HG02840 (cell line): ENCODE measurements around the gene LHB.
"Not testable (repeated sequence)": the region's sequence is repeated elsewhere in the genome, so short reads cannot be mapped to it uniquely, and the experiment has no call there.

Experiments used
- ATAC-seq: cut with Tn5 transposase; IDR thresholded peaks from one replicate; pipeline ENCODE4 v1.9.1; 2021; ENCODE audit warnings: mild to moderate bottlenecking, moderate library complexity, moderate number of reproducible peaks; ENCODE audit not compliant: unreplicated experiment, low FRiP score

LHB gene

DNA sequence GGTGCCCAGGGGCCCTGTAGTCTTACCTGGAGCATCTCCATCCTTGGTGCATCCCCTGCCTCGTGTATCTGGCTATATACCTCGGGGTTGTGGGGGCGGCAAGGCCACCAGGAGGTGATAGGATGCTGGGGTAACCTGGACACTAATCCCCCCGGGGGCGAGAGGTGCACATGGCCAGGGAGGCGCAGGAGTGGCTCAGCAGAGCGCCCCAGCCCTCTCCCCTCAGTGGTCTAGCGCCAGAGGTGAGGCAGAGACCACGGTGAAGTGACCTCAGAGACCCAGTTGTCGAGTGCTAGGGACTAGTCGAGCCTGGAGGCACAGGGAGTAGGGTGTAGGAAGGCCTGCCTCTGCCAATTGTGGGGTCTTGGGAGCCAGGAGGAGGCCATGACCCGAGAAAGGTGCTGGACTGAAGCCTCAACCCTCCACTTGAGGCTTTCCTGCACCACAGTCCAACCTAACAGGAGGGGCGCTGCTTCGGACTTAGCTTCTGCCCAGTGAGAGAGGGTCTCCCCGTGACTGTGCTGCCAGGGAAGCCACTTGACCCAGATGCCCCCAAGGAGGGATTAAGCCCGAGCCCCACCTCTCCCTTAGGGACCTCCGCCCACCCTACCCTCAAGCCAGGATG, at the start of gene LHB:
TSS of gene LHB (minus strand) at position 51 of the 625 bp plus-strand sequence. CDS start at position 41, 10 bp downstream.
- no peak for ATAC-seq

DNA sequence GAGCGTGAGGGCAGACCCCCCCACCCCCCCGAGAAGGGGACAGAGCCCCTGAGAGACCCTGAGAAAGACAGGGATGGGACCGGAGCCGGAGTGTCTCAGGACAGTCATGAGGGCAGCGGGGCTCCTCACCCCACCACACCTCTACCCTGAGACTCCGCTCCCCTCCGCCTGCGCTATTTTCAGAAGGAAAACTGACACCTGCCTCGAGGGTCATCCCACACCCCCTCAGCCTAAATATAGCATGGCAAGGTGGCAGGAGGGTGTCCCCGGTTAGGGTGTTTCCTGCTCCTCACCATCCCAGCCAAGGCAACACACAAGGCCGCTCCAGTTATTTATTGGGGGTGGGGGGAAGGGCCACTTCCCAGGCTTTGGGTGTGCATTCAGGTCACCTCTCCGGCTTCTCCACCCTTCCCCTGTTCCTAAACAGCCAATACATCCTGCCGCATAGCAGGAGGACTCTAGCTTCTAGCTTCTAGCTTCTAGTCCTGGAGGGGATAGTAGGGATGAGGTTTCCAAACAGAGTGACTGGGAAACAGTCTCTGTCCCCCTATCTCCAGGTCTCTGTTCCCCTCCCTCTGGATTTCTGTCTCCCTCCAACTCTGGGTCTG, 49.1 kb upstream of the LHB start:
- no peak for ATAC-seq

DNA sequence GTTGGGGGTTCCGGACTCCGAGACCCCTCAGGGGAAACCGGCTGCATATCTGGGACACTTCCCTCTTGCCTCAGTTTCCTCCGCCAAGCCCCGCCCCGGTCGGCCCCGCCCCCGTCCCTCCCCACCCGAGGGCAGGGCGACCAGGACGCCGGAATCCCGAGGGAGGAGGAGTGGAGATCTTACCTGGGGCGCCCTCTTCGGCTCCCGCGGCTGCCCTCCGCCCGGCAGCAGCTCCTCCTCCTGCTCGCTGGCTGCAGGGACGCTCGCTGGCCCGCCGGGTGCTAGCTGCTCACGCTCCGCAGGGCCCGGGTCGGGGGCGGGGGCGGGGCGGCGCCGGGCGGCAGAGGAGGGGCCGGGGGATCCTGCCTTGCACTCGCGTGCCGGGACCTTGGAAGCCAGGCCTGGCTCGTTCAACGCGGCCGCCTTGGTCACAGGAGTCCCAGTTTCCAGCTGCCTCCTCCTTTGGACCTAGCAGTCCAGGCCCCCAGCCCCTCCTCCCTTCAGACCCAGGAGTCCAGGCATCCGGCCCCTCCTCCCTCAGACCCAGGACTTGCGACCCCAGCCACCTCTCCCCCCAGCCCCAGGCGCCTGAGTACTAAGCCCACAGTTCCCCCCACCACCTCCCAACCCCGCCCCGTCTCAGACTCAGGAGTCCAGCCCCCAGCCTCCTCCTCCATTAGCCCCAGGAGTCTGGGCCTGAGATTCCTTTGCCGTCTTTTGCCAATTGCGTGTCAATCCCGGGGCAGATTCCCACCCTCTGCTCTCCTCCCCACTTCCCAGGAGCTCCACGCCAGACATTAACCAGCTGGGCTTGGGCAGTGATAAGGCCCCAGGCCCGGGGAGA, 48.1 kb upstream of the LHB start, which contains the start of gene NTF4:
TSS of gene NTF4 (minus strand) at position 51 of the 844 bp plus-strand sequence. CDS start 2,821 bp downstream, outside the sequence.
- ATAC-seq: no peak

DNA sequence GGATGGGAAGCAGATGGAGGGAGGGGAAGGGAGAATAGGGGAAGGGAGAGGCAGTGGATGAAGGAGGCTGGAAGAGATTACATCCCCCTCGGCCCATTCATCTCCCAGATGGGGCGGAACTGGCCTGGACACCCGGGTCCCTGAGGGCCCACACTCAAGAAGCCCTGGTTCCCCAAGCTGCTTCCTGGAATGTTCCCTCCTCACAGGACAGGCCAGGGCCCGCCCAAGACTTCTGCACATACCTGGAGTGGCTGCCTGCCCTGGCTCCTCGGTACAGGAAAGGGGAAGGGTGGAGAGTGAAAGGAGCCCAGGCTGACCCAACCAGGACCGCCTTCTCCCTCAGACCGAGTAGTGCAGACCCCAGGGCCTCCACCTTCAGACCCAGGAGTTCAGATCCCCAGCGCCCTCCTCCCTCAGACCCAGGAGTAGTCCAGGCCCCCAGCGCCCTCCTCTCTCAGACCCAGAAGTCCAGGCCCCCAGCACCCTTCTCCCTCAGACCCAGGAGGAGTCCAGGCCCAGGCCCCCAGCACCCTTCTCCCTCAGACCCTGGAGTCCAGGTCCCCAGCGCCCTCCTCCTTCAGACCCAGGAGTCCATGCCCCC, 47.2 kb upstream of the LHB start:
- no peak for ATAC-seq

DNA sequence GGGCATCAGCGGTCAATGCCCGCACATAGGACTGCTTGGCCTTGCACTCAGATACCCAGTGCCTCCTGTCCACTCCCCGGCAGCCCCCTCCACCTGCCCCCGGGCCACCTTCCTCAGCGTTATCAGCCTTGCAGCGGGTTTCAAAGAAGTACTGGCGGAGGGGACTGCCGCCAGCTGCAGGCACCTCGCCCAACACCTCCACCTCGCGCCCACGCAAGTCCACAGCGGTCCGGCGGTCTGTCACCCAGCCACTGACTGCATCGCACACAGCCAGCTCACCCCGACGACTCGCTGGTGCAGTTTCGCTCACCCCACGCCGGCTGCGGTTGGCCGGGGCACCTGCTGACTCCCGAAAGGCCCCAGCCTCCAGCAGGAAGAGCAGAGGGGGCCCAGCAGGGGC, 44.6 kb upstream of the LHB start:
- ATAC-seq: no peak

DNA sequence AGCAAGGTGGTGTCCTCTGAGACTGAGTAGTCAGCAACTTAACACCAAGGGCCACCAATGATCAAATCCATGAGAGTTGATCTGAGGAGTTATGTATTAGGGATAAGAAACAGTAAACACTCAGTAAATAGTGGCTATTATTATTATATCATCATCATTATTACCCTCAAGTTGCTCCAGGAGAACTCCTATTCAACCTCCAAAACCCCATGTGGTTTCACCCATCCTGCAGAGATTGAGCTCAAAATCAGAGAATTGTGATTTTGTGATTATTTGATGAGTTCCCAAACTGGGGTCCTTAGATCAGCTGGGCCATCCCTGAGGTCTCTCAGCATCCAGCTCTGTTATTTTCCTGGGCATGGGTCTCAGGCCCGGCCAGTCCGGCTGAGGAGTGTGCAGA, 44.1 kb upstream of the LHB start:
- ATAC-seq: no peak

DNA sequence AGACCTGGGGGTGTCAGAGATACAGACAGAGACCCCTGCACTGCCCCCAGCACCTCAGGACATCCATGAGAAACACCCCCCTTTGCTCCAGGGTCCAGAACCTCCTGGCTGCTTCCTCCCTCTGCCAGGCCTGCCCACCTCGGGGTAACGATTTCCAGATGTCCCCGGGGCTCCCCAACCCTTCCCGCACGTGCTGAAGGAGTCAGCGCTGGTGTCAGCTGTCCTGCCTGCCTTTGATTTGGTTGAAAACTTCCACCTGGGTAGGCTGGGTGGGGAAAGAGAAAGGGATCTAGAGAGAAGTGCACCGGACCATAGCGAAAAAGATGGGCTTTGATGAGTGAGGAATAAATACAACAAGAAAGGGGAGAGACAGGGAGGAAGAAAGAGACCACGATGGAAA, 42.2 kb upstream of the LHB start:
- no peak for ATAC-seq

DNA sequence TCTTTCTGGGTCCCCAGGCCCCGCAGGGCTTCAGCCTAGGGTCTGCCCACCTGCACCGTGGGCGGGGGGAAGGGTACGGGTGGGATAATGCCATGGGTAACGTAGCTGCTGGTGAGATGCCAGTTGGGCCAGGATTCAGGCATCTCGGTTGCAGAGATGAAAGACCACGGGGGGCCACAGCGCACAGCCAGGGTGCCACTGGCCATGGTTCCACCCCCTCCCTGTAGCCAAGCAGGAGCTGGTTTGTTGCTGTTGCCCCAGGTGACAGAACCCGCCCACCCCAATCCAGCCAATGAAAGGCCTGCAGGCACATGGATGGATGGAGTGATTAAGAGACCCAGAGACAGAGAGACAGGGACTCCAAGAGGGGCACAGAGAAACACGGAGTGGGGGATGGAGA, 41.7 kb upstream of the LHB start:
- no peak for ATAC-seq

DNA sequence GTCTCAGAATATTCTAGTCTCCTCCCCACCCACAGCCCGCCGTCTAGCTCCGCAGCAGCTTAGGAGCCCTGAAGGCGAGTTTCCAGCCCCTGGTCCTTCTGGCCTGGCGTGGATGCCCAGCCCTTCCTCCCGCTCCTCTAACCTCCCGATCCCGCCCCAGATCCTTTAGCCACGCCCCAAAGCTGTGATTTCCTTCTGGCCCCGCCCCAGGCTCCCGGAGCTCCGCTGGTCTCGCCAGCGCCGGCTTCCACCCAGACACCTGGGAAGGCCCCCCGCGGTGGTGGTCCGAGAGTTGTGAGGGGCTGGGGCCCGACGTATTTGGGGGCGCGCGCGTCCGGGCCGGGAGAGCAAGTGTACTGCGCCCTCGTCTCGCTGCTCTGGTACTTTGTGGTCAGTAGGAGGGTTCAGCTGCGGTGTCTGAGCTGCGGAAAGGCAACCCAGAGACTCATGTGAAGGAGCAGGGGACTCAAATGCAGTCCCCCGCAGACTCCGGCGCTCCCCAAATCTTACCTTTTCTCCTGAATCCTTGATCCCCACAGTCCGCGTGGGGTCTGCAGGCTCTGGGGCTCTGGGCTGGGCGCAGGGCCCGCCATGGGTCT, 40.8 kb upstream of the LHB start, which contains the start of gene CGB7:
TSS of gene CGB7 (minus strand) at position 114 of the 599 bp plus-strand sequence. CDS start 2,374 bp downstream, outside the sequence.
- ATAC-seq: no peak

DNA sequence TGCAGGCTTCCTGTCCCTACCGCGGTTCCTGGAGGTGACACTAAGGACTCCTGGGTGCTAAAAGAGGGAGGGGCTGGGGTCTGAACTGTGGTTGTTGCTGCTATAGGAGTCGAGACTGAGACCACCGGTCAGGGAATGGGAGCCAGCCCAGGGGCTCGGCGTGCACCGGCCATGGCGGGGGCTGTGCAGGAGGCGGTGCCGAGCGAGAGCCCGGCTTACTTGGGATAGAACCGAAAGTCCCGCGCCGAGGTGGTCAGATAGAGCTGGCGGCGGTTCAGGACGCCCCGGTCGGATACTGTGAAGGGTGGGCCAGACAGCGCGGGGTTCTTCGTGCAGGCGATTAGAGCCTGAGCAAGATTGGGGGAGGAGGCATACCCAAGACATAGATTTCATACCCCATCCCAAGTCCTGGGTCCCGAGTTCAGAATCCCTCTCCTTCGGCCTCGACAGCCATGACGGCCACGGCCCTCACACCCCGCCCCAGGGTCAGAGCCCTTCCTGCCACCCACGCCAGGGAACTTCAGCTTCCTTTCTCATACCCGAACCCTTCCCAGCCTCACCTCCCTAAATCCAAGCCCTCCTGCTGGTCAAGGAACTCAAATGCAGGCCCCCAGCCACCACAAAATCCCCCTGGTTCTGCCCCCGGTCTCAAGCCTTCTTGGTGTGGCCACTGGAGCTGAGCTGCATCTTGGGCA, 40.2 kb upstream of the LHB start:
- ATAC-seq: not testable (repeated sequence)

DNA sequence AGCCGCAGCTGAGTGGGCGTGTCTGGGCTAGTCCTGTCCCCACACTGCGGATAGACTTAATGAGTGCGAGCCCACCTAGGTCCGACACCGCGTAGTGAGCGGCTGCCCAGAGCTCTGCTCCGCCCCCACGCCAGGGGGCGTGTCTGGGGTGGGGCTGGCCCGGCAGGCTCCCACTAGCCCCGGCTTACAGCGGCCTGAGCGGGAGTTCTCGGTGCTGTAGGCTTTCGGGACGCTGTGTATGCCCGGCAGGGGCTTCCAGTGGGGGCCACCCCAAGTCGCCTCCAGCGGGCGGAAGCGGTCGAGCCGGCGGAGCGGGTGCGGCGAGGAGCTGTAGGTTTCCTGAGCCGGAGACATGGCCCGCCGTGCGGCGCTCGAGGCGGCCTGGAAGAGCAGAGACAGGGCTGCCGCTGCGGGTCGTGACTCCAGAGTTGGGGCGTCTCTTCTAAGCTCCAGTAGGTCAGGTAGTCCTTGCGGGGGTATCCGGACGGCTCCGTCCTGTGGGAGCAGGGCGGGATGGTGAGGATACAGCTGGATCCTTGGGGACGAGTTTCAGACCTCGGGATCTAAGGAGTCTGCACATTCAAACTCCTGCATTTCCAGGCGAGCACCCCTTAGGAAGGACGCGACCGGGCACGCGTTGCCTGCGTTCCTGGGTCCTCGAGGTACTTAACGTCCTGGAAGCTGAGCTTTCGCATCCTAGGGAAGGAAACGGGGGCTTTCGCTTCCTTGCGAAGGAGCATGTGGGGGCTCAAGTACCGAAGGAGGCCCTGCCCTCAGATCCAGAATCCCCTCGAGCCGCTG, 39.4 kb upstream of the LHB start:
- no peak for ATAC-seq

DNA sequence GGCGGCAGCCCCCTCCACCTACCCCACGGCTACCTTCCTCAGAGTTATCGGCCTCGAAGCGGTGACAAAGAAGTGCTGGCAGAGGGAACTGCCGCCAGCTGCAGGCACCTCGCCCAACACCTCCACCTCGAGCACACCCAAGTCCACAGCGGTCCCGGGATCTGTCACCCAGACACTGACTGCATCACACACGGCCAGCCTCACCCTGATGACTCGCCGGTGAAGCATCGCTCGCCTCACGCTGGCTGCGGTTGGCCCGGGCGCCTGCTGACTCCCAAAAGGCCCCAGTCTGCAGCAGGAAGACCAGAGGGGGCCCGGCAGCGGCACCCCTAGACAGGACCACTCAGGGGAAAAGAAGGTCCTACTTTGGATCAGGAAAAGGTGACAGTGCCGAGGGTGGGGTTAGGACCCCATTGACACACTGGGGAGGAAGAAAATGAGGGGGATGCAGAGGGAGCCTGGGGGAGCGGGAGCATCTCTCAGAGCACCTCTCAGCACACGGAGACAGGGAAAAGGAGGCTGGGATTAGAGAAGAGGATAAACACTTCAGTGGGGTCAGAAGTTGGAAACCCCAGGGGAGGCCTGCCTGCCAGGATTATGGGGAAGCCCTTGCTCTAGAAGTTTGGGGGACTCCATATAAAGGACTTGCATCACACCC, 33.6 kb upstream of the LHB start:
- not testable (repeated sequence) for ATAC-seq

DNA sequence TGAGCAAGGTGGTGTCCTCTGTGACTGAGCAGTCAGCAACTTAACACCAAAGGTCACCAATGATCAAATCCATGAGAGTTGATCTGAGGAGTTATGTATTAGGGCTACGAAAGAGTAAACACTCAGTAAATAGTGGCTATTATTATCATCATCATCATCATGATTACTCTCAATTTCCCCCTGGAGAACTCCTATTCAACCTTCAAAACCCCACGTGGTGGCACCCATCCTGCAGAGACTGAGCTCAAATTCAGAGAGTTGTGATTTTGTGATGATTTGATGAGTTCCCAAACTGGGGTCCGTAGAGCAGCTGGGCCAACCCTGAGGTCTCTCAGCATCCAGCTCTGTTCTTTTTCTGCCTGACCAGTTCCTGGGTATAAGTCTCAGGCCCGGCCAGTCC, 32.9 kb upstream of the LHB start:
- ATAC-seq: not testable (repeated sequence)

DNA sequence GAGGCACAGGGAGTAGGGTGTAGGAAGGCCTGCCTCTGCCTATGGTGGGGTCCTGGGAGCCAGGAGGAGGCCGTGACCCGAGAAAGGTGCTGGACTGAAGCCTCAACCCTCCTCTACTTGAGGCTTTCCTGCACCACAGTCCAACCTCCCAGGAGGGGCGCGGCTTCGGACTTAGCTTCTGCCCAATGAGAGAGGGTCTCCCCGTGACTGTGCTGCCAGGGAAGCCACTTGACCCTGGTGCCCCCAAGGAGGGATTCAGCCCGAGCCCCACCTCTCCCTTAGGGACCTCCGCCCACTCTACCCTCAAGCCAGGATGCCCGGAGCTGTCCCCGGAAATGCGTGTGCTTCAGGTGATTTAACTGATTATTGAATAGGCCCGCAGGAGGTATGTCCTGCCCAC, 32.1 kb upstream of the LHB start, which contains the start of gene CGB8:
TSS of gene CGB8 (minus strand) at position 101 of the 400 bp plus-strand sequence. CDS start 372 bp downstream, outside the sequence.
- not testable (repeated sequence) for ATAC-seq

DNA sequence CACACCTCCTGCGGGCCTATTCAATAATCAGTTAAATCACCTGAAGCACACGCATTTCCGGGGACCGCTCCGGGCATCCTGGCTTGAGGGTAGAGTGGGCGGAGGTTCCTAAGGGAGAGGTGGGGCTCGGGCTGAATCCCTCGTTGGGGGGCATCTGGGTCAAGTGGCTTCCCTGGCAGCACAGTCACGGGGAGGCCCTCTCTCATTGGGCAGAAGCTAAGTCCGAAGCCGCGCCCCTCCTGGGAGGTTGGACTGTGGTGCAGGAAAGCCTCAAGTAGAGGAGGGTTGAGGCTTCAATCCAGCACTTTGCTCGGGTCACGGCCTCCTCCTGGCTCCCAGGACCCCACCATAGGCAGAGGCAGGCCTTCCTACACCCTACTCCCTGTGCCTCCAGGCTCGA, 26.7 kb upstream of the LHB start, which contains the start of gene CGB5:
TSS of gene CGB5 (plus strand) at position 301 of the 400 bp plus-strand sequence. CDS start 362 bp downstream, outside the sequence.
- not testable (repeated sequence) for ATAC-seq

DNA sequence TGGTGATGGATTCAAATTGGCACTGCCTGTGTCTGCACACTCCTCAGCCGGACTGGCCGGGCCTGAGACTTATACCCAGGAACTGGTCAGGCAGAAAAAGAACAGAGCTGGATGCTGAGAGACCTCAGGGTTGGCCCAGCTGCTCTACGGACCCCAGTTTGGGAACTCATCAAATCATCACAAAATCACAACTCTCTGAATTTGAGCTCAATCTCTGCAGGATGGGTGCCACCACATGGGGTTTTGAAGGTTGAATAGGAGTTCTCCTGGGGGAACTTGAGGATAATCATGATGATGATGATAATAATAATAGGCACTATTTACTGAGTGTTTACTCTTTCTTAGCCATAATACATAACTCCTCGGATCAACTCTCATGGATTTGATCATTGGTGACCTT, 25.8 kb upstream of the LHB start:
- not testable (repeated sequence) for ATAC-seq

DNA sequence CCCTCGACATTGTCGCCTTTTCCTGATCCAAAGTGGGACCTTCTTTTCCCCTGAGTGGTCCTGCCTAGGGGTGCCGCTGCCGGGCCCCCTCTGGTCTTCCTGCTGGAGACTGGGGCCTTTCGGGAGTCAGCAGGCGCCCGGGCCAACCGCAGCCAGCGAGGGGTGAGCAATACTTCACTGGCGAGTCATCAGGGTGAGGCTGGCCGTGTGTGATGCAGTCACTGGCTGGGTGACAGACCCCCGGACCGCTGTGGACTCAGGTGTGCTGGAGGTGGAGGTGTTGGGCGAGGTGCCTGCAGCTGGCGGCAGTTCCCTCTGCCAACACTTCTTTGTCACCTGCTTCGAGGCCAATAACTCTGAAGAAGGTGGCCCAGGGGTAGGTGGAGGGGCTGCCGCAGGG, 25.3 kb upstream of the LHB start:
- ATAC-seq: no peak

DNA sequence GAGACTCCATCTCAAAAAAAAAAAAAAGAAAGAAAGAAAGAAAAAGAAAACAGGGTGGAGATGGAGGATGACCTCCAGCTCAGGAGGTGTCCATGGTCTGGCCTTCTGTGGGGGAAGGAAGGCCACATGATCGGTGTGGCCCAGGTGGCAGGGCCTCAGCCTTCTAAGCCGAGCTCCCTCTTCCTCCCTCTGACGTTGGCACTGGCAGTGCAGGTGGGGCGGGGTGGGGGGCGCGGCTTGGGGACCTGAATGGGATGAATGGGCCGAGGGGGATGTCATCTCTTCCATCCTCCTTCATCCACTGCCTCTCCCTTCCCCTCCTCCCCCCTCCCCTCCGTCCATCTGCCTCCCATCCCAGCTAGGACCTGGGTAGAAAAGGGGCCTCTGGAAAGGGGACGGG, 22.8 kb upstream of the LHB start:
- not testable (repeated sequence) for ATAC-seq
